ENCODE measurements around the gene APH1B.

APH1B gene

GRCh38 chr15:63330926-63331325, 53.5 kb downstream of the APH1B start:
- H3K4me3 ChIP-seq (ENCODE audit: control insufficient read depth, low read depth, low read length): no peak overlapping the region
- no peak for DNase-seq (ENCODE audit: low read depth)
- no peak for TF ChIP-seq CTCF (IDR thresholded peaks at IDR 0.05; ENCODE audit: control insufficient read depth, insufficient read depth, low read depth, low read length, missing control alignments)

GRCh38 chr15:63331456-63331855, 54.1 kb downstream of the APH1B start:
- no peak overlapping the region for H3K4me3 ChIP-seq (ENCODE audit: control insufficient read depth, low read depth, low read length)
- TF ChIP-seq CTCF (IDR thresholded peaks at IDR 0.05; ENCODE audit: control insufficient read depth, insufficient read depth, low read depth, low read length, missing control alignments): no peak
- DNase-seq (ENCODE audit: low read depth): no peak

GRCh38 chr15:63332367-63333124, 55.1 kb downstream of the APH1B start:
- TF ChIP-seq CTCF (IDR thresholded peaks at IDR 0.05; ENCODE audit: control insufficient read depth, insufficient read depth, low read depth, low read length, missing control alignments): no peak
- peak; percentile 57 for DNase-seq (ENCODE audit: low read depth)
- no peak overlapping the region for H3K4me3 ChIP-seq (ENCODE audit: control insufficient read depth, low read depth, low read length)

- no peak for TF ChIP-seq CTCF (IDR thresholded peaks at IDR 0.05; ENCODE audit: control insufficient read depth, insufficient read depth, low read depth, low read length, missing control alignments)
- no peak overlapping the region for H3K4me3 ChIP-seq (ENCODE audit: control insufficient read depth, low read depth, low read length)
- DNase-seq (ENCODE audit: low read depth): no peak
These were observed 57.4 kb downstream of the APH1B start for GRCh38 chr15:63334821-63335220.

GRCh38 chr15:63335543-63336240, 58.3 kb downstream of the APH1B start:
- no peak overlapping the region for H3K4me3 ChIP-seq (ENCODE audit: control insufficient read depth, low read depth, low read length)
- no peak for DNase-seq (ENCODE audit: low read depth)
- TF ChIP-seq CTCF (IDR thresholded peaks at IDR 0.05; ENCODE audit: control insufficient read depth, insufficient read depth, low read depth, low read length, missing control alignments): no peak

GRCh38 chr15:63337046-63337445, 59.6 kb downstream of the APH1B start:
- DNase-seq (ENCODE audit: low read depth): no peak
- no peak for TF ChIP-seq CTCF (IDR thresholded peaks at IDR 0.05; ENCODE audit: control insufficient read depth, insufficient read depth, low read depth, low read length, missing control alignments)
- H3K4me3 ChIP-seq (ENCODE audit: control insufficient read depth, low read depth, low read length): no peak overlapping the region

All from AG09309 (cell line).